ENCODE measurements around the gene ST6GALNAC3.
"Not testable (repeated sequence)": the region's sequence is repeated elsewhere in the genome, so short reads cannot be mapped to it uniquely, and the experiment has no call there.

The ST6GALNAC3 gene

DNA sequence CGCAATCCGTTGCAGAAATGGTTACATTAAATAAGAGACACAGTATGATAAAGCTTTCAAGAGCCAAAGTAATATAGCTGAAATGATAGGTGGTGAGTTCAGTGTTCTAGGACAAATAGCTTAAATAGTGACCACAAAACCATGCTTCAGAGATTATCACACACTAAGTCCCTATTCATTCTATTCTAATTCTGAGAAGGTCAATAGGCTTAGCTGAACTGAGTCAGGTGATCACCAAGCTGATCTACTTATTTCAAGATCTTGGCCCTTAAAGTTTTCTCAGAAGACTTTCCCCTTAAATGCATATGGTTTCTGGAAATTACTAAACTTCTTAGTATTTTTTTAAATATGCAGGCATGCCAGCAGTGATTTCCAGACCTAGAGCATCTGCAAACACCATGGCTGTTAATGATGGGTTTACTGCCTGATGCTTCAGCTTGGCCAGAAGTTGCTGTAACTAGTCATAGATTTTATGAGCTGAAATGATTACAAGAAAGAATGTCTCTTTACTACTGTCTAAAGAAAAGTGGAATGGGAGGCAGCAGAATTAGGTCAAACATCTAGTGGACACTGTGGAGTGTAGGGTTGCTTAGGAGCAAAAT is 242.9 kb downstream of the ST6GALNAC3 start:
- no peak overlapping the region for H3K4me3 ChIP-seq (ENCODE audit: control insufficient read depth, low read depth, low read length)
- TF ChIP-seq, protein P1, sequence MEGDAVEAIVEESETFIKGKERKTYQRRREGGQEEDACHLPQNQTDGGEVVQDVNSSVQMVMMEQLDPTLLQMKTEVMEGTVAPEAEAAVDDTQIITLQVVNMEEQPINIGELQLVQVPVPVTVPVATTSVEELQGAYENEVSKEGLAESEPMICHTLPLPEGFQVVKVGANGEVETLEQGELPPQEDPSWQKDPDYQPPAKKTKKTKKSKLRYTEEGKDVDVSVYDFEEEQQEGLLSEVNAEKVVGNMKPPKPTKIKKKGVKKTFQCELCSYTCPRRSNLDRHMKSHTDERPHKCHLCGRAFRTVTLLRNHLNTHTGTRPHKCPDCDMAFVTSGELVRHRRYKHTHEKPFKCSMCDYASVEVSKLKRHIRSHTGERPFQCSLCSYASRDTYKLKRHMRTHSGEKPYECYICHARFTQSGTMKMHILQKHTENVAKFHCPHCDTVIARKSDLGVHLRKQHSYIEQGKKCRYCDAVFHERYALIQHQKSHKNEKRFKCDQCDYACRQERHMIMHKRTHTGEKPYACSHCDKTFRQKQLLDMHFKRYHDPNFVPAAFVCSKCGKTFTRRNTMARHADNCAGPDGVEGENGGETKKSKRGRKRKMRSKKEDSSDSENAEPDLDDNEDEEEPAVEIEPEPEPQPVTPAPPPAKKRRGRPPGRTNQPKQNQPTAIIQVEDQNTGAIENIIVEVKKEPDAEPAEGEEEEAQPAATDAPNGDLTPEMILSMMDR (IDR thresholded peaks at IDR 0.05; ENCODE audit: control insufficient read depth, insufficient read depth, low read depth, low read length, missing control alignments) = no peak
- no peak for DNase-seq (ENCODE audit: low read depth)

DNA sequence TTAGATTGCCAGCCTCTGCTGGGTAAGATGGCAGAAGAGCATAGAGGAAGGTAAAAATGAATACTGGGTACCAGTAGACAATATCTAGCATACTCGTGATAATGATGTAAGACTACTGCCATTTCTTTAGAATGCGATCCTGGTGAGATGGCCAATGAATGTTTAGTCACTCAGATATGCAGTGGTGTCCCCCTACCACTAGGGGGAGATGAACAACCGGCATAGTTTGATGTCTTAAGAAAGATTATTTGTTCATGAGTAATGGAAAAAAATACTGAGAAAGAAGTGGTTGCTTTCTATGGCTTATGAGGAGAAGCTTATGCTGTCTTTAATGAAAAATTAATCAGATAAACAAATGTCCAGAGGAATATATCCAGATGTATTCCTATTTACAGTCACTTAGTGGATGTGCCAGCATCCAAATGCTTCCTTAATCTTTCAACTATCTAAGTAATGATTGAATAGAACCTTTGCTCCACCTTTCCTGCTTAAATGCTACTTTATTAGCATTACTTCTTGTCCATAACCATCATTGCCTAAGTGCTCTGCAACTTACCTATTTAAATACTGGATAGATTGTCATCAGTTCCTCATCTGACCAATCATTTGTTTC is 256.6 kb downstream of the ST6GALNAC3 start:
- peak; percentile 42 for DNase-seq (ENCODE audit: low read depth)
- H3K4me3 ChIP-seq (ENCODE audit: control insufficient read depth, low read depth, low read length) = no peak overlapping the region
- TF ChIP-seq, protein P1 (IDR thresholded peaks at IDR 0.05; ENCODE audit: control insufficient read depth, insufficient read depth, low read depth, low read length, missing control alignments) = peak; percentile 88

DNA sequence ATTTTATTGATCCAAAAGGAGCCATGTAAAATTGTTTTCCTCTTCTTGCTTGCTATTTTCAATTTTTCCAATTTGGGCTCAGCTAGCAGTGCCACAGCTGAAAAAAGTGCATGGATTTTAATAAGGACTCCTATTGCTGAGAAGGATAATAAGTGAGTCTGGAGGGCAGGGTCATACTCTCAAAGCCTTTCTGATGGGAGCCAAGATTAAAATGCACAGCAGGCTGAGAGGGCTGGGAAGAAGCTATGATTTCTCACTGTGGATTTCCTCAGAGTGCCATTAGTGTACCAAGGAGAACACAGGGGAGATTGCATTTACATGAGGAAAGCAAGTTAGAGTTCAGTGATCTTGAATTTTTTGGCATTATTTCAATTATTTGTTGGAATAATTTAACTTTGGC is 261.3 kb downstream of the ST6GALNAC3 start:
- no peak overlapping the region for H3K4me3 ChIP-seq (ENCODE audit: control insufficient read depth, low read depth, low read length)
- DNase-seq (ENCODE audit: low read depth) = no peak
- TF ChIP-seq, protein P1 (IDR thresholded peaks at IDR 0.05; ENCODE audit: control insufficient read depth, insufficient read depth, low read depth, low read length, missing control alignments) = no peak

DNA sequence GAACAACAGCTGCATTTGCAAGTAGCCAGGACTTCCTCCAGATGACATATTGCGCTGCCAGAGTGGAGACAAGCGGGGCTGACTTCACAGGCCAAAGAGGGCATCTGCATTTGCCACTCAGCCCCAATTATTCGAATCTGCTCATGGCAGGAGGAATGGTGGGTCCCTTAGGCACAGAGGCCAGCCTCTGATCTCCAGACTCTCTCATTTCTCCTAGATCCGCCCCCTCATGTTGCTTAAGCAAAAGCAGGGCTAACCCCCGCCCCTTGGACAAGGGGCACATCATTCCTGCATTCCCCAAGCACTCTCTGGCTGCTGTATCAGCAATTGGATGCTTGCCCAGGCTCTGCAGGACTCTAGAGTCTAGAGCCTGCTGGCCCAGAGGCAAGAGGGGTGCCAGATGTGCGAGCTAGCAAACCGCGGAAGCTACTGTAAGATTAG is 262.4 kb downstream of the ST6GALNAC3 start:
- peak; percentile 70 for DNase-seq (ENCODE audit: low read depth)
- no peak overlapping the region for H3K4me3 ChIP-seq (ENCODE audit: control insufficient read depth, low read depth, low read length)
- TF ChIP-seq, protein P1 (IDR thresholded peaks at IDR 0.05; ENCODE audit: control insufficient read depth, insufficient read depth, low read depth, low read length, missing control alignments) = no peak

DNA sequence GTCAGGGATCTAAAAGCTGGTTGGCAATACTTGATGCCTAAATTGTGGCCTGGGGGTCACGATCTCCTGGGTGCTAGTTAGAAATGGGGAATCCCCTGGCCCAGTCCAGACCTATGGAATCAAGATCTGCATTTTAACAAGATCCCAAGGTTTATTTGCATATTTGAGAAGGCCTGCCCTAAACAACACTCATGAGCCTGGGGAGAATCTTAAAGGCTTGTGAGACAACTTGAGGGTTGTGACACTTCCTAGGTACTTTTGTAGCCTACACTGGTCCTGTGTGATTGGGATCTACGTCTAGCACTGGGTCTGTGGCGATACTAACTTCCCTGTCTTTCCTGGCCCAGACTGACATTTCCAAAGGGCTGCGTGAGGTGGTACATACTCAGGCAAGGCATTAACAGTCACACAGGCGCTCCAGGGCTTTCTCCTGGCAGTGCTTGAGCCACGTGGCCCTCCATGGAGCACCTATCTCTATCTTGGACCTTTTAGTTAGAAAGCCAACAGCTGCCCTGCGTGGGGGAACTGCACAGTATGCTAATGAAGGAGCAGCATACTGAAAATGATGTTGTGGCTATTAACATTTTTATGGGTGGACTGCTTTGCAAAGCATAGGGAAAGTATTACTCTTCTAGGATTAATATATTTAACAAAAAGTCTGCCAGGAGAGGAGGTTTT is 263.1 kb downstream of the ST6GALNAC3 start:
- TF ChIP-seq, protein P1 (IDR thresholded peaks at IDR 0.05; ENCODE audit: control insufficient read depth, insufficient read depth, low read depth, low read length, missing control alignments) = no peak
- DNase-seq (ENCODE audit: low read depth) = no peak
- no peak overlapping the region for H3K4me3 ChIP-seq (ENCODE audit: control insufficient read depth, low read depth, low read length)

DNA sequence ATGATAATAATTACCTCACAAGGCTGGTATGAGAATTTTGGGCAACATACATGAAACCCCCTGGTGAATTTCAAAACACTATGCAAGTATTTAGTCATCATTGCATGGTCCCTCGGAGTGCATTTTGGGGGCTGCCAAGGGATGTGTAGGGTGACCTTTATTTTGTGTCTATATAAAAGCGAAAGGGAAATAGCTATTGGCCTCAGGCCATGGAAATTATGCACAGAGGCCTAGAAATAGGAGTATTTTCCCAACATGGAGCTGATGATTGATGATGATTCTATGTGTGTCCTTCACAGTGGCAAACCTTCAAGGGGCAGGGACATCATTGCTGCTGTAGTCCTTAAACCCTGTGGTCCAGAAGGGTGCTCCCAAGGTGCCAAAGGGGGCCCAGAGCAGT is 265.5 kb downstream of the ST6GALNAC3 start:
- no peak for DNase-seq (ENCODE audit: low read depth)
- TF ChIP-seq, protein P1 (IDR thresholded peaks at IDR 0.05; ENCODE audit: control insufficient read depth, insufficient read depth, low read depth, low read length, missing control alignments) = no peak
- H3K4me3 ChIP-seq (ENCODE audit: control insufficient read depth, low read depth, low read length) = no peak overlapping the region

DNA sequence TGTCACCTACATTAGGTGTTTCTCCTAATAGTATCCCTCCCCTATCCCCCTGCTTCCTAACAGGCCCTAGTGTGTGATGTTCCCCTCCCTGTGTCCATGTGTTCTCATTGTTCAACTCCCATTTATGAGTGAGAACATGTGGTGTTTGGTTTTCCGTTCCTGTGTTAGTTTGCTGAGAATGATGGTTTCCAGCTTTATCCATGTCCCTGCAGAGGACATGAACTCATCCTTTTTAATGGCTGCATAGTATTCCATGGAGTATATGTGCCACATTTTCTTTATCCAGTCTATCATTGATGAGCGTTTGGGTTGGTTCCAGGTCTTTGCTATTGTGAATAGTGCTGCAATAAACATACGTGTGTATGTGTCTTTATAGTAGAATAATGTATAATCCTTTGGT is 267.3 kb downstream of the ST6GALNAC3 start:
- not testable (repeated sequence) for DNase-seq (ENCODE audit: low read depth)

More for the DNA sequence above, 267.3 kb downstream of the ST6GALNAC3 start:
- not testable (repeated sequence) for H3K4me3 ChIP-seq (ENCODE audit: control insufficient read depth, low read depth, low read length)
